GM19025 (cell line): Measurements from ENCODE around the gene AMZ1.
"Not testable (repeated sequence)": the region's sequence is repeated elsewhere in the genome, so short reads cannot be mapped to it uniquely, and the experiment has no call there.

Experiments used
- ATAC-seq: cut with Tn5 transposase; IDR thresholded peaks from one replicate; pipeline ENCODE4 v1.9.1; 2021; ENCODE audit warnings: mild to moderate bottlenecking, low read depth, moderate library complexity; ENCODE audit not compliant: unreplicated experiment

AMZ1 gene

GRCh38 chr7:2666588-2667250 lies 21.3 kb upstream of the AMZ1 start:
- no peak for ATAC-seq

- ATAC-seq: no peak
Observed at GRCh38 chr7:2667843-2668242, 20.2 kb upstream of the AMZ1 start.

GRCh38 chr7:2668401-2668800 lies 19.6 kb upstream of the AMZ1 start:
- ATAC-seq: no peak

DNA sequence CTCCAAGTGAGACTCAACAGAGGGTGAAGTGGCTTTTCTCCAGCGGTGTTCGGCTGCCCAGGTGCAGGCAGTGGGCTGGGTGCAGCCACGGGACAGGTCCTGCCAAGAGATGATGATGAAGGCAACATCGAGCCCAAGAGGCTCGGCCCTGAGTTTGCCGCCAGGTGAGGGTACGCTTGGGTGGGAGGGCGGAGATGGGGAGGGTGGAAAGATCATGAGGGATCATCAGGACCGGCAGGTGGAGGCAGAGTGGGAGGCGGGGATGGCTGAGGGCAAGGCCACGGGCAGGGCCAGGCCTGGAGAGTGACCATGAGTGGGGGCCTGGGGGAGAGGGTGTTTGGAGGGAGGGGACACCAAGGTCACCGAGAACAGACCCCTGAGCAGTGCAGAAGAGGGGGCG lies 17.8 kb upstream of the AMZ1 start:
- no peak for ATAC-seq

GRCh38 chr7:2670720-2671391 lies 17.1 kb upstream of the AMZ1 start:
- ATAC-seq: no peak

DNA sequence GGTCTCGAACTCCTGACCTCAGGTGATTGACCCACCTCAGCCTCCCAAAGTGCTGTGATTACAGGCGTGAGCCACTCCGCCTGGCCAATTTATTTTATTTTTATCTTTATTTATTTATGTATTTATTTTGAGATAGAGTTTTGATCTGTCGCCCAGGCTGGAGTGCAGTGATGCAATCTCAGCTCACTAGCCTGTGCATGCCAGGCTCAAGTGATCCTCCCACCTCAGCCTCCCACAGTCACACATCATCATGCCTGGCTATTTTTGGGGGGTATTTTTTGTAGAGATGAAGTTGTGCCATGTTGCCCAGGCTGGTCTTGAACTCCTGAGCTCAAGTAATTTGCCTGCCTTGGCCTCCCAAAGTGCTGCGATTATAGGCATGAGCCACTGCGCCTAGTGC lies 14.8 kb upstream of the AMZ1 start:
- not testable (repeated sequence) for ATAC-seq

DNA sequence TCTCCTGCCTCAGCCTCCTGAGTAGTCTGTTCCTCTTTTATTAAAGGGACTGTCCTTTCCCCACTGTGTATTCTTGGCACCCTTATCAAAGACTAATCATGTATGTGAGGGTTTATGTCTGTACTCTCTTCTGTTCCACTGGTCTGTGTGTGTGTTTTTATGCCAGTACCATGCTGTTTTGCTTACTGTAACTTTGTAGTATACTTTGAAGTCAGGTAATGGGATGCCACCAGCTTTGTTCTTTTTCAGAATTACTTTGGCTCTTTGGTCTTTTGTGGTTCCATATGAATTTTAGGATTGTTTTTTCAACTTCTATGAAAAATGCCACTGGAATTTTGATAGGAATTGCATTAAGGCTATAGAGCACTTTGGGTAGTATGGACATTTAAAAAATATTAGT lies 14.1 kb upstream of the AMZ1 start:
- no peak for ATAC-seq

DNA sequence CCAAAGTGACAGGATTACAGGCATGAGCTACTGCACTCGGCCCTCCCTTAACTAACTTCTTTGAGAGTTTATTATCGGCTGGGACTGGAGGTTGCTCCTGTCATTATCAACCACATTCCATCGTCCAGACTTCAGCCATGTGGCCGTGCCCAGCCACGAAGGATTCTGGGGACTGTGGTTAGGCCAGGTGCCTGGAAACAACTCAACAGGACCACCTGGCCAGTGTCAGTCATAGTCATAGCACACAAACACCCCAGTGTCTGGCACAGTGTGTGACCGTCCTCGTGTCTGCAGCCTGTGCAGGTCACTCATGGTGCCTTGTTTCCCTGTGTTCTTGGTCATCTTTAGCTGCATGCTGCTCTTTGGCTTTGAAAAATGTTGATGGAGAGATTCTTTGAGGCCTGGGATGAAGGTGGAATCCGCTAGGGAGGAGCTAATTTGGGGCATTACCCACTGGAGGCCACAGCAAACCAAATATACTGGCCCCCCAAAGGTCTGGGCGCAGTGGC lies 12.7 kb upstream of the AMZ1 start:
- ATAC-seq: no peak

- ATAC-seq: not testable (repeated sequence)
Observed at GRCh38 chr7:2676576-2676975, 11.4 kb upstream of the AMZ1 start.

DNA sequence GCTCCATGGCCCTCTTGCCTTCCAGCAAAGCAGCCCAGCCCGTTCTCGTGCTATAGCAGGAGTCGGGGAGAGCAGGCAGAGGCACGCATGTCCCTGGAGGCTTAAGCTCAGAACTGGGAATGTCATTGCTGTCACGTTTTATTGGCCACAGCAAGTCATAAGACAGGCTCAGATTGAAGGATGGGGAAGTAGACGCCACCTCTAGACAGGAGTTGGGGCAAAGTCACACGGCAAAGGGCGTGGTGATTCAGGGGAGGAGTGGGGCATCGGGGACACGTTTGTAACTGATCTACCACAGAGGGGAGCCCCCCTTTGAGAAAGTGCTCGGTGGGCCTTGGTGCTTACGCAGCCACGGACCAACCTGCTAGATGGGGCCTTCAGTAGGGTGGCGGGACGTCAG lies 9.5 kb upstream of the AMZ1 start:
- ATAC-seq: not testable (repeated sequence)

- ATAC-seq: not testable (repeated sequence)
Observed at GRCh38 chr7:2679135-2680127, 8.6 kb upstream of the AMZ1 start.

- ATAC-seq: no peak
Observed at GRCh38 chr7:2680256-2680655, 7.7 kb upstream of the AMZ1 start.

DNA sequence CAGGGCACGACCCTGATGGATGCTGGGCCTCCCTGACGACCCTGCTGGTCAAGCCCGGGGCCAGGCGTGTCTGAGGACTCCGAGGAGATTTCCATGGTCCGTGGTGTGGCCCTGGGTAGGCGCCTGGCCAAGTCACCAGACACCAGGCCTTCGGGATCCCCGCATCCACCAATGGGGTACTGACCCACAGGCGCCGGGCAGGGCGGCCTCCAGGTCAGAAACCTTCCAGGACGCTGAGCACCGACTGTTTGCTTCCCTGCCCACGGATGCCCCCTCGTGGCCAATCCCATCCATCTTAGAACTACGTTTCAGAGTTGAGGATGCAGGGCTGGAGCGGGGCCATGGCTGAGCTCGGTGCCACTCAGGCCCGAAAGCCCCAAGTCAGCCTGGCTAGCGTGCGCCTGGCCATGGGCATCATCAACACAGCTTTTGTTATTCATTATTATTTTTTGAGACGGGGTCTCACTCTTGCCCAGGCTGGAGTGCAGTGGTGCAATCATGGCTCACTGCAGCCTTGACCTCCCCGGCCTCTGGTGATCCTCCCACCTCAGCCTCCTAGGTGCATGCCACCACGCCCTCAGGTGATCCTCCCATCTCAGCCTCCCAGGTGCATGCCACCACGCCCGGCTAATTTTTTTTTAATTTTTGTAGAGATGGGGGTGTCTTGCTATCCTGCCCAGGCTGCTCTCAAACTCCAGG lies 7.1 kb upstream of the AMZ1 start:
- ATAC-seq: no peak

DNA sequence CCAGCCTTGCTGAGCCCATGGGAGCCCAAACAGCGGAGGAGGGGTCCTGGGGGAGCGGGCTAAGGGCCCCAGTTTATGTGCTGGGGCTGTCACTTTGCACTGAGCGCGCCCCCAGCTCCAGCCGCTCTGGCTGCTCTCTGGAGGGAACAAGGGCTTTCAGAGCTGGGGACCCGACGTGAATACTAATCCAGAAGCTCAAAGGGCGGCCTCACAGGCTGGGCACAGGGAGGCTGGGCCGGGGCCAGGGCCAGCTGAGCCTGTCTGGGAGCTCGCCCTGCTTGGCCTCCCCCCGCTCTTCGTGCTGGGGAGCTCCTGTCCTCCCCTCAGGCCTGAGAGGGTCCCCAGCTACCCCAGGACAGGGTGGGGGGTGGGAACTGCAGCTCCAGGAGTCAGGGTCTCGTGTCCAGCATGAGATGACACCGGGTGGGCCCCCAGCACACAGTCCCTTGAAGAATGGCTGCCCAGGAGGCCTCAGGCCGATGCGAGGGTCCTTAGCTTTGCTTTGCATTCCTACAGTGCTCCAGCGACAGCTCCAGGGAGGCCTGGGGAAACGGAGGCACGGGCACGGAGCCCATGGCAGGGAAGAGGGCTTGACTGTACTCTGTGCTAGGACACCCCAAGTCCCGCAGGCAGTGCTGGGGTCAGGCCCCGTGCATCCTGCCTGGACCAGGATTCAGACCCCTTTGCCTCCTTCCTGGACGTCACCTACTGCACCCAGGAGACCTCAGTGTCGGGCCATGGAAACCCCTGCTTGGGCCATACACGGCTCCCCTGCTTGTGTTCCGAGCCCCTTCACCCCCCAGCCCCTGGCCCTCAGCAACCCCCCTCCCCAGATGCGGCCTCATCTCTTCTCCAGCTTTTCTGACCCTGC lies 5.8 kb upstream of the AMZ1 start:
- no peak for ATAC-seq

GRCh38 chr7:2684501-2684900 lies 3.5 kb upstream of the AMZ1 start:
- ATAC-seq: no peak

GRCh38 chr7:2686101-2686500 lies 1.9 kb upstream of the AMZ1 start:
- ATAC-seq: no peak

DNA sequence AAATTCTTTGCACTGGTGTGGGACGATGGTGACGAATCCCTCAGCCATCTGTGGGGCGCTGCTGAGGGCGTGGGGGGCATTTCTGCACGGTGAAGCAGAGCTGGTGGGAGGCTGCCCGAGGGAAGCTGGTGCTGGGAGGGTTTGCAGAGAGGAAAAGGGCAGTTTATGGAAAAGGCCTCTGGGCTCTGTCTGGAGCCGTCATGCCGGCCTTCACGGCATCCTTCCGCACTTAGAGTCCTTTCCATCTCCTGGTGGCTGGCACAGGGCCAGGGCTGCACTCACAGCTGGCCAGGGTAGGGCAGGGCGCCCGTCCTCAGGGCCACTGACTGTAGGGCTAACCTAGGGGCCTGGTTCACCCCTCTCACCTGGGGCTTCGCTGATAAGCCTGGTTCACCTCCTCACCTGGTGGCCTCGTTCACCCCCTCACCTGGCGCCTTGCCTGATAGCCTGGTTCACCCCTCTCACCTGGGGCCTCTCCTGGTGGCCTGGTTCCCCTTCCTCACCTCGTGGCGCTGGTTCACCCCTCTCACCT lies 598 bp upstream of the AMZ1 start:
- no peak for ATAC-seq

DNA sequence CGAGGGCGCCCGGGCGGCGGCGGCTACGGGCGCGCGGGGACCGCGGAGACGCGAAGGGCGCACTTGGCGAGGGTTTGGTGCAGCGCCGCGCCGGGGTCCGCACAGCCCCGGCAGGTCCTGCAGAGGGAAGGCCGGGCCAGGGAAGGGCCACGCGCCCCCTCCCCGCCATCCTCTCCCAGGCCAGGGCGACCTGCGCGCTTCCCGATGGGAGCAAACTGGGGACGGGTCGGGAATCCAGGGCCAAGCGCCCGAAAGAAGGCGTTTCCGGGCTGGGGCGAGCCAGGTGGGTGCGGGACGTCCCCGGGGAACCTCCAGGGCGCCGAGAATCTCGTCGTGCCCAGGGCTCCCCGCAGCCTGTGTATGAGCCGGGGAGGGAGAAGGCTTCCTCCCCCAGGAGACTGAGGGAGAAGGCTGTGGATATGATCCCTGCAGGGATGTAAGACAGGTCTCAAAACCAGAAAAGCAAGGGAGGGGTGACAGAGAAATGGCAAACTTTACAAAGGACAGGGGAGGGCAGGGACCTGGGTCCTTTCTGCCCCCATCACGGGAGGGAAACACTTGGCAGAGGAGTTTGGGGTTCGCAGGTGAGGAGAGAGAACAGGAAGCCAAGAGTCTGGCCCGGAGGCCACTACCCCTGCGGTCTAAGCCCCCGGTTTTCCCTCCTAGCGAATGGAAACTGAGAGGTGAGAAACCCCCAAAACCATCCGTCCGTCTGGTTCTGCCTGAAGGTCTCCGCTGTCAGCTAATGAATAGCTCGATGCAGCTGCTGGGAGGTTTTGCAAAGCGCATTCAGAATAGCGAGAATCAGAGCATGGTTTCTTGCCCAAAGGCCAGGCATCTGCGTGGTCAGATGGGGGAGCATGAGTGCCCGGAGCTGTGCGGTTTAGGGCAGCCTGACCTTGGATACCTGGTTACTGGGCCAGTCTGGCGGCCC lies 674 bp downstream of the AMZ1 start:
- peak; percentile 70 for ATAC-seq
